ENCODE measurements around the gene FMNL2. TPM values are rescaled to one million over a fixed set of nuclear protein-coding genes. Genes with fewer than 3 reads are reported as not detected.

Gene FMNL2
- total RNA-seq, 3 donors from 2014 or later = 0.63 to 3.2 (median 1.4) TPM

GRCh38 chr2:152696476-152696875 lies 361.5 kb downstream of the FMNL2 start:
- no peaks in the 10 kb centered on the region for H3K27me3 Mint-ChIP-seq (ENCODE audit: low read depth)
- peaks cover 25% of the 10 kb centered on the region for H3K36me3 Mint-ChIP-seq (ENCODE audit: insufficient read depth)
- no peak overlapping the region for H3K4me3 Mint-ChIP-seq
- peaks cover 5% of the 10 kb centered on the region for H3K9me3 Mint-ChIP-seq
- ATAC-seq (no peak), DNase-seq (no peak)
- peaks cover 52% of the 10 kb centered on the region for H3K4me1 Mint-ChIP-seq (ENCODE audit: low read depth)

Other genes with a start within 250 kb of the FMNL2 start
- under 1 TPM; 0.05 to 0.26 (median 0.15) TPM for gene CACNB4, start 236.1 kb upstream of the FMNL2 start, total RNA-seq
- gene STAM2, start 159.4 kb upstream of the FMNL2 start, total RNA-seq = 10 to 100 TPM; 23.0 to 23.7 (median 23.1) TPM